Measurements from ENCODE around the gene FOXN1. TPM values are rescaled to one million over a fixed set of nuclear protein-coding genes. Genes with fewer than 3 reads are reported as not detected.

The FOXN1 gene
- total RNA-seq, 2 donors from 2014 or later = not detected

- no peak overlapping the region for H3K27ac Mint-ChIP-seq
- no peaks in the 10 kb centered on the region for H3K36me3 Mint-ChIP-seq (ENCODE audit: insufficient read depth in 2 of 2)
- no peak overlapping the region for H3K4me3 Mint-ChIP-seq
- DNase-seq = no peak
- H3K4me1 Mint-ChIP-seq (ENCODE audit: low read depth) = no peaks in the 10 kb centered on the region
- no peak for ATAC-seq (replicated peaks in 1 of 2)
- no peaks in the 10 kb centered on the region for H3K9me3 Mint-ChIP-seq
- no peaks in the 10 kb centered on the region for H3K27me3 Mint-ChIP-seq (ENCODE audit: low read depth)
Measured at GRCh38 chr17:28528327-28529012, 22.3 kb downstream of the FOXN1 start.

- H3K4me3 Mint-ChIP-seq = no peak overlapping the region
- no peaks in the 10 kb centered on the region for H3K27me3 Mint-ChIP-seq (ENCODE audit: low read depth)
- ATAC-seq (replicated peaks in 1 of 2) (no peak), DNase-seq (no peak)
- no peaks in the 10 kb centered on the region for H3K4me1 Mint-ChIP-seq (ENCODE audit: low read depth)
- H3K36me3 Mint-ChIP-seq (ENCODE audit: insufficient read depth in 2 of 2) = no peaks in the 10 kb centered on the region
- no peak overlapping the region for H3K27ac Mint-ChIP-seq
- no peaks in the 10 kb centered on the region for H3K9me3 Mint-ChIP-seq
Measured at GRCh38 chr17:28529013-28529400, 22.9 kb downstream of the FOXN1 start.

- Mint-ChIP-seq H3K9me3 (no peaks in the 10 kb centered on the region), H3K36me3 (ENCODE audit: insufficient read depth in 2 of 2) (no peaks in the 10 kb centered on the region), H3K27ac (no peak overlapping the region), H3K4me1 (ENCODE audit: low read depth) (no peaks in the 10 kb centered on the region), H3K4me3 (no peak overlapping the region), H3K27me3 (ENCODE audit: low read depth) (no peaks in the 10 kb centered on the region)
- no peak for DNase-seq
- no peak for ATAC-seq (replicated peaks in 1 of 2)
Measured at GRCh38 chr17:28530250-28530649, 24.1 kb downstream of the FOXN1 start.

GRCh38 chr17:28530926-28531325 lies 24.8 kb downstream of the FOXN1 start:
- no peak for DNase-seq
- Mint-ChIP-seq H3K27me3 (ENCODE audit: low read depth) (no peaks in the 10 kb centered on the region), H3K4me3 (no peak overlapping the region), H3K9me3 (no peaks in the 10 kb centered on the region), H3K27ac (no peak overlapping the region), H3K4me1 (ENCODE audit: low read depth) (no peaks in the 10 kb centered on the region), H3K36me3 (ENCODE audit: insufficient read depth in 2 of 2) (no peaks in the 10 kb centered on the region)
- no peak for ATAC-seq (replicated peaks in 1 of 2)

GRCh38 chr17:28532050-28532960 lies 26.2 kb downstream of the FOXN1 start:
- Mint-ChIP-seq H3K4me1 (ENCODE audit: low read depth) (no peaks in the 10 kb centered on the region), H3K36me3 (ENCODE audit: insufficient read depth in 2 of 2) (no peaks in the 10 kb centered on the region), H3K27ac (no peak overlapping the region), H3K9me3 (no peaks in the 10 kb centered on the region), H3K4me3 (no peak overlapping the region), H3K27me3 (ENCODE audit: low read depth) (no peaks in the 10 kb centered on the region)
- no peak for DNase-seq
- no peak for ATAC-seq (replicated peaks in 1 of 2)

- DNase-seq (no peak), ATAC-seq (replicated peaks in 1 of 2) (no peak)
- Mint-ChIP-seq H3K4me3 (no peak overlapping the region), H3K27ac (no peak overlapping the region), H3K36me3 (ENCODE audit: insufficient read depth in 2 of 2) (no peaks in the 10 kb centered on the region), H3K4me1 (ENCODE audit: low read depth) (no peaks in the 10 kb centered on the region), H3K9me3 (no peaks in the 10 kb centered on the region), H3K27me3 (ENCODE audit: low read depth) (no peaks in the 10 kb centered on the region)
Measured at GRCh38 chr17:28533091-28533807, 27.1 kb downstream of the FOXN1 start.

GRCh38 chr17:28534740-28535375 lies 28.7 kb downstream of the FOXN1 start:
- no peaks in the 10 kb centered on the region for H3K36me3 Mint-ChIP-seq (ENCODE audit: insufficient read depth in 2 of 2)

GRCh38 chr17:28536532-28537218 lies 30.5 kb downstream of the FOXN1 start:
- ATAC-seq (replicated peaks in 1 of 2) (no peak), DNase-seq (no peak)
- no peak overlapping the region for H3K4me3 Mint-ChIP-seq
- no peaks in the 10 kb centered on the region for H3K36me3 Mint-ChIP-seq (ENCODE audit: insufficient read depth in 2 of 2)
- H3K27ac Mint-ChIP-seq = no peak overlapping the region
- no peaks in the 10 kb centered on the region for H3K9me3 Mint-ChIP-seq
- H3K4me1 Mint-ChIP-seq (ENCODE audit: low read depth) = no peaks in the 10 kb centered on the region
- H3K27me3 Mint-ChIP-seq (ENCODE audit: low read depth) = no peaks in the 10 kb centered on the region

More at GRCh38 chr17:28534740-28535375, 28.7 kb downstream of the FOXN1 start:
- no peaks in the 10 kb centered on the region for H3K4me1 Mint-ChIP-seq (ENCODE audit: low read depth)
- no peaks in the 10 kb centered on the region for H3K27me3 Mint-ChIP-seq (ENCODE audit: low read depth)
- ATAC-seq (replicated peaks in 1 of 2) (no peak), DNase-seq (no peak)
- H3K27ac Mint-ChIP-seq = no peak overlapping the region
- H3K9me3 Mint-ChIP-seq = no peaks in the 10 kb centered on the region
- no peak overlapping the region for H3K4me3 Mint-ChIP-seq

GRCh38 chr17:28537219-28537610 lies 31.1 kb downstream of the FOXN1 start:
- ATAC-seq (replicated peaks in 1 of 2) = no peak
- H3K27ac Mint-ChIP-seq = no peak overlapping the region
- no peak overlapping the region for H3K4me3 Mint-ChIP-seq
- H3K36me3 Mint-ChIP-seq (ENCODE audit: insufficient read depth in 2 of 2) = no peaks in the 10 kb centered on the region
- no peaks in the 10 kb centered on the region for H3K27me3 Mint-ChIP-seq (ENCODE audit: low read depth)
- no peaks in the 10 kb centered on the region for H3K9me3 Mint-ChIP-seq
- no peaks in the 10 kb centered on the region for H3K4me1 Mint-ChIP-seq (ENCODE audit: low read depth)
- no peak for DNase-seq

GRCh38 chr17:28538296-28538895 lies 32.2 kb downstream of the FOXN1 start:
- Mint-ChIP-seq H3K4me3 (no peak overlapping the region), H3K9me3 (no peaks in the 10 kb centered on the region), H3K27me3 (ENCODE audit: low read depth) (no peaks in the 10 kb centered on the region), H3K36me3 (ENCODE audit: insufficient read depth in 2 of 2) (no peaks in the 10 kb centered on the region), H3K4me1 (ENCODE audit: low read depth) (no peaks in the 10 kb centered on the region), H3K27ac (no peak overlapping the region)
- no peak for DNase-seq
- no peak for ATAC-seq (replicated peaks in 1 of 2)

- H3K36me3 Mint-ChIP-seq (ENCODE audit: insufficient read depth in 2 of 2) = no peaks in the 10 kb centered on the region
- no peaks in the 10 kb centered on the region for H3K27me3 Mint-ChIP-seq (ENCODE audit: low read depth)
- DNase-seq (no peak), ATAC-seq (replicated peaks in 1 of 2) (peak in 1 of 2 donors; percentile 10)
- no peak overlapping the region for H3K27ac Mint-ChIP-seq
- no peaks in the 10 kb centered on the region for H3K9me3 Mint-ChIP-seq
- no peaks in the 10 kb centered on the region for H3K4me1 Mint-ChIP-seq (ENCODE audit: low read depth)
- no peak overlapping the region for H3K4me3 Mint-ChIP-seq
Measured at GRCh38 chr17:28540231-28540630, 34.1 kb downstream of the FOXN1 start.

- no peak overlapping the region for H3K27ac Mint-ChIP-seq
- no peaks in the 10 kb centered on the region for H3K4me1 Mint-ChIP-seq (ENCODE audit: low read depth)
- H3K36me3 Mint-ChIP-seq (ENCODE audit: insufficient read depth in 2 of 2) = no peaks in the 10 kb centered on the region
- no peak overlapping the region for H3K4me3 Mint-ChIP-seq
- H3K9me3 Mint-ChIP-seq = no peaks in the 10 kb centered on the region
- ATAC-seq (replicated peaks in 1 of 2) (no peak), DNase-seq (no peak)
- H3K27me3 Mint-ChIP-seq (ENCODE audit: low read depth) = no peaks in the 10 kb centered on the region
Measured at GRCh38 chr17:28541439-28541838, 35.3 kb downstream of the FOXN1 start.

Data from activated T-cell treated with anti-CD3 and anti-CD28 coated beads, Interleukin-2, amount 50 U/mL, for 72 hours (primary cell).